Effector CD8-positive, alpha-beta T cell (primary cell): Measurements from ENCODE around the gene TMEM154.

Experiments used
- DNase-seq: peaks from one replicate; lab custom pipeline; 2025; lab: John Stamatoyannopoulos, UW

TMEM154 gene

GRCh38 chr4:152696764-152697261, 17.0 kb upstream of the TMEM154 start:
- no peak for DNase-seq

DNA sequence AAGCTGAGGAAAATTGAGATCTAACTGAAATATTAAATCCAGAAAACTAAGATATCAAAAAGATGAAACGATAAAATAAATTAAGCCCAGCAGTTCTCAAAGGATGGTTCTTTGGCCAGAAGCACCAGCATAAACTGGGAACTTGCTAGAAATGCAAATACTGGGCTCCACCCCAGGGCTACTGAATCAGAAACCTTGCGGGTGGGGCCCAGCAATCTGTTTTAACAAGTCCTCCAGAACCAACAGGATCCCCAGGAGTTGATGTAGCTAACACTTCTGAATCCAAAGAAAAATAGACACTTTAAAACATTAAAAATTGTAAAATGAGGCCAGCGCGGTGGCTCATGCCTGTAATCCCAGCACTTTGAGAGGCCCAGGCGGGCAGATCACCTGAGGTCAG, 14.1 kb upstream of the TMEM154 start:
- DNase-seq: no peak

DNA sequence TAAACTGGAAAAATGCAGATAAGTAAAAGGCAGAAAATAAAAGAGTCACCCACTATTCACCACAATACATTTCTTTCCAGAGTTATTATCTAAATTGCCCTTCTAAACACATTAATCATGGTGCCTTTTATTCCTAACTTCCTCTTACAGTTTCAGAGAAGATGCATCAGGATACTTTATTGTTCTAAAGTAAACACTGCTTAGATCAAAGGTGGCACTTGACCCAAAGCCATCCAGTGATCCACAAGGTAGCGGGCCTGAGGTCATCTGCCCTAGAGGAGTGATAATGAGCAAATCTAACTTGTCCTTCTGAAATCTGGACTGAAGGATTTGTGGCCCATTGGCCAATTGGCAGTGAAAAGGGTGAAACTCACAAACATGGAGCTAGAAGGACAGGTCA, 12.0 kb upstream of the TMEM154 start:
- no peak for DNase-seq

- DNase-seq: no peak
Measured at GRCh38 chr4:152690706-152691651, 11.2 kb upstream of the TMEM154 start.

- DNase-seq: no peak
Measured at GRCh38 chr4:152689615-152690501, 10.1 kb upstream of the TMEM154 start.

- DNase-seq: no peak
Measured at GRCh38 chr4:152687974-152688599, 8.3 kb upstream of the TMEM154 start.

GRCh38 chr4:152686452-152687013, 6.7 kb upstream of the TMEM154 start:
- no peak for DNase-seq

DNA sequence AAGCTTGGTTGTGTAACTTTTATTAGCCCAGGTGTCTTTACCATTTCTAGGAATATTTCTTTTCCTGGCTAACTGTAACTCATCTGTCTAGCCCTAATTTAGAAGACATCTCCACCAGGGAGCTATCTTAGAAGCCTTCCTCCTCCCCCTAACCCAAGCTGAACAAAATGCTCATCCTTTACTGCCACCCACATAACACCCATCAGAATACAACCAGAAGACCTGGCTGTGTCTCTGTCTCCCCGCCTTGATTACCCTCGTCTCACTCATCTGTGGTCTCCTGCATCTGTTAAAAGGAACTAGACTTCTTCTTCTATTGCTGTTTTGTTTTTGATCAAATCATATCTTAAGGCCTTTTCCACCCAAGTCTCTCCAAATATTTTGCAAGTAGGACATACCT, 4.8 kb upstream of the TMEM154 start:
- DNase-seq: no peak

- DNase-seq: no peak
Measured at GRCh38 chr4:152684007-152684406, 4.2 kb upstream of the TMEM154 start.

DNA sequence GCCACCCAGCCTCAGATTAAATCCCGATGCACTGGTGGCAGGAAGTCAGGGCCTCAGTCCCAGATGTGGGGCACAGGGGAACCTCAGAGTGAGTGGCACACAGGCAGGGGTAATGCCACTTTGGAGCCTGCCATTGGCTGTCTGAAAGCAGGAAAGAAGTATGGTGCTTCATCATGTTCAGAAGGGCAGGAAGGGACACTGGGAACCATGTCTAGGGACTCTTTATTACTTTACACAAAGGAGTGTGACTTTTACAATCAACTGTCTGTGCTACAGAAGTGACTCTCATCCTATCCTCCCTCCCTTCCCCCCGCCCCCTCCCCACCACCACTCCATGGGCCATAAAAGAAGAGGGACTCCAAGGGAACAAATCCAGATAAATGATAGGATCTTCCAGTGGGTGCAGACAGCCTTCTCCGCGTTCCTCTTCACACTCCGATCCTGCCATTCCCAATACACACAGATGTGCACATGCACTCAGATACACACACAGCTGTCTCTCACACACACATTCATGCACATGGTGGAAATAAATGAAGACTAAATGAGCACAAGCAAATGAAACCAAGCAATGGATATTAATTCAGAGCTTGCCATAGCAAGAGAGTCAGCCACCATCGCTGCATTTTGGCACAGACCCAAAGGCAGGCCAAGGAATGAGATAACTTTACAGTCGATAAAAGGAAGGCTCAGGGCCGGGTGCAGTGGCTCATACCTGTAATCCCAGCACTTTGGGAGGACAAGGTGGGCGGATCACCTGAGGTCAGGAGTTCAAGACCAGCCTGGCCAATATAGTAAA, 2.5 kb upstream of the TMEM154 start:
- DNase-seq: no peak

DNA sequence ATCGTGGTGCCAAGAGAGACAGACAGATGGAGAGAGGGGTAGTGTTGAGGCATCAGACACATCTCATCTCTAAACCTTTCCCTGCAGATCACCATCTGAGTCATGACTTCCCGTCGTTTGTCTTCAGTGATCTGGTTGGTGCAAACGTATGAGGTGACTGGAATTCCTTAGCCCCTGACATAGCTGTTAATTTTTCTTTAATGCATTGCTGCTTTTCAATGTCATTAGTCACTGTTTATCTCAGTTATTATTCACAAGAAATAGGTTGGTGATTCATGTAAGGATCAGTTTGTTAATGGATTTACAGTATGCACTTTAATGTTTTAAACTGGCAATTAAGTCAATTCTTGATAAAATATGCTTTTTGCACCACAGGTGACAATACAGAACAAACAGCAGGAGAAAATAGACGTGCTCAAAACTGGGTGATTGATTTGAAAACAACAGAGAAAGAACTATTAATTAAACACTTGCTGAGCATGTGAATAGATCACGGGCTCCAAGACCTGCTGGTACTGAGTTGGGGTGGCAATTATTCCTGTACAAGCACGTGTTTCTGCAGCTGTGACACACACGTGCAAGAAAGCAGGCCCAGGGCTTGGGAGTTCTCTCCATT, 1.3 kb upstream of the TMEM154 start:
- no peak for DNase-seq

DNA sequence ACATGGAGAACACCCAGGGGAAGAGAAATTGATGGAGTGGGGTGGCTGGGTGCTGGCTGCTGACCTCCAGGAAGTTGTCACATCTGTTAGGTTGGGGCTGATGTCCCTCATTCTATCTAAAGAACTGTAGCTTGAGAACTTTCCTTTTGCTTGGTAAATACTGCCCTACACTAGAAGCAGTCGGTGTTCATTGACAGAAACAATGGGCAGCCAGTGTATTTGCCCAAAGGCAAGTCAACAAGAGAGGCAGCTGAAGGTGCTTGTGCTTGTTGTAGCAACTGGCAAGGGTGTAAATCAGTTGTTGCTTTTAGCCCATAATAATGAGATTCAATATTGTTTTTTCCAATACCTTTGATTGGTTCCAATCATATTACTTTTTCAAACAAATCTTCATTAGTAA, 956 bp downstream of the TMEM154 start:
- DNase-seq: no peak

- DNase-seq: no peak
Measured at GRCh38 chr4:152677117-152677516, 2.7 kb downstream of the TMEM154 start.

DNA sequence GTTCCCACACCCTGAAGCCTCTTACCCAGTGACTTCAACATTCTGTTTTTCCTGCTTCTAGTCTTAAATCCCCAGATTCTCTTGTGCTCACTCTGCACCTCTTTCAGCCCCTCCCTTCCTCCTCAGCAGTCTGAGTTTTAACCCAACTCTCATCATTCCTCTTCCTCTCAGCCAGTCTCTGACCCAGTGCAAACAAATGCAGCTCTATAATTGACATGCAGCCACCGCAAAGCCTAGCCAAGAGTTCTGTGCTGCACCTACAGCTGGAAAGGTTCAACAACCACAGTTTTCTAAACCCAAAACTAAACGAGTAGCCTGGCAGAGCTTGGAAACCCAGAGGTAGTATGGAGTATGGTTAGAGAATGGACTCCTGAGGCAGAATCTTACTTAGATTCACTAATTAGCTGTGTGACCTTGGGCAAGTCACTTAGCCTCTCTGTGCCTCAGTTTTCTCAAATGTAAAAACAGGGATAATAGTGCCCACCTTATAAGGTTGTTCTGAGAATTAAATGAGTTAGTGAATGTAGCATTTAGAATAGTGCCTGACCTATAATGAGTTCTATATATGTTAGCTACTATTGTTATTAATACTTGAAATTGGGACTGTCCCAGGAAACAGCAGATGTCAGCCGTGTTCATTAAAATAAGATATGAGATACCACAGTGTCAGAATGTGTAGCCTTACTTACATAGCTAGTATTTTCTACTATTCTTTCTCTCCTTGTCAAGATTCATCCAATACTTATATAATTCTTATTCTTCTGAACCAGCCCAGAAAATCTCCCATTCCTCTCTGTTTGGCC, 3.5 kb downstream of the TMEM154 start:
- no peak for DNase-seq

- DNase-seq: no peak
Measured at GRCh38 chr4:152674359-152674758, 5.4 kb downstream of the TMEM154 start.

GRCh38 chr4:152673489-152673888, 6.3 kb downstream of the TMEM154 start:
- no peak for DNase-seq

- DNase-seq: no peak
Measured at GRCh38 chr4:152672206-152673092, 7.3 kb downstream of the TMEM154 start.

GRCh38 chr4:152668338-152668964, 11.3 kb downstream of the TMEM154 start:
- no peak for DNase-seq
